Testis (tissue), 3 donors: ENCODE results near the gene RHBDL1. TPM values are rescaled to one million over a fixed set of nuclear protein-coding genes. Genes with fewer than 3 reads are reported as not detected.

Experiments
- DNase-seq: peaks from one replicate; pipeline ENCODE4 v3.0.0-alpha.2; 2019
- H3K27ac ChIP-seq, 2 donors: fragments of 200-600 bp; sonication (generic); one replicate each; pipeline ENCODE4 v1.5.1; 2019
- H3K27me3 ChIP-seq: fragments of 200-600 bp; sonication (generic); one replicate; pipeline ENCODE4 v1.5.1; 2019
- H3K36me3 ChIP-seq: fragments of 200-600 bp; sonication (generic); one replicate; pipeline ENCODE4 v1.5.1; 2017; ENCODE audit warnings: low read depth; ENCODE audit errors: missing control alignments
- H3K4me1 ChIP-seq: fragments of 200-600 bp; sonication (generic); one replicate; pipeline ENCODE4 v1.5.1; 2019
- H3K4me3 ChIP-seq, 2 donors: fragments of 200-600 bp; sonication (generic); one replicate each; pipeline ENCODE4 v1.5.1; 2017 to 2019
- H3K9me3 ChIP-seq: fragments of 200-600 bp; sonication (generic); one replicate; pipeline ENCODE4 v1.5.1; 2017
- POLR2A ChIP-seq: fragments of 450-650 bp; IDR thresholded peaks from one replicate; pipeline ENCODE4 v1.6.1; 2017; ENCODE audit warnings: antibody characterized with exemption, mild to moderate bottlenecking, moderate library complexity
- WGBS, 2 donors: methylation state at CpG; one replicate each; pipeline ENCODE4 v1.1.5; 2018; 5-methylcytosine and 5-hydroxymethylcytosine counted together
- intact Hi-C: fragments of 100-400 bp; cut with DNase I; formaldehyde crosslinking; loops from one replicate; pipeline ENCODE4 v1.15.1; 2023; ENCODE audit warnings: low total_unique reads
- polyA plus RNA-seq: library from polyadenylated mRNA; stranded (reverse); fragments of 350-450 nt; fragmentation: Illumina TruSeq; extraction: RNeasy Lipid Tissue Mini Kit (QIAGEN cat#74804); gene quantifications from one replicate; pipeline ENCODE4 v1.2.3, GENCODE V29; 2014; ENCODE audit warnings: low read depth, low replicate concordance; ENCODE audit not compliant: insufficient read depth
- total RNA-seq, 2 donors: library from RNA; depleted of rRNA; stranded (reverse); fragments of >200 nt; gene quantifications; one replicate each; pipeline ENCODE4 v1.2.3, GENCODE V29; 2016
- TF ChIP-seq, protein P1 (sequence below), 3 experiments: fragments of 450-650 bp in 2 of 3; fragments of 200-600 bp in 1 of 3; sonication (generic) in 1 of 3; IDR thresholded peaks; one replicate each; pipeline ENCODE4 v1.5.1; 2016 to 2019; ENCODE audit warnings: antibody characterized with exemption in 3 of 3, mild to moderate bottlenecking in 2 of 3, moderate library complexity in 1 of 3

The RHBDL1 gene
- total and polyA plus RNA-seq, 3 donors from 2014 or later: 2.1 to 9.8 (median 8.5) TPM

DNA sequence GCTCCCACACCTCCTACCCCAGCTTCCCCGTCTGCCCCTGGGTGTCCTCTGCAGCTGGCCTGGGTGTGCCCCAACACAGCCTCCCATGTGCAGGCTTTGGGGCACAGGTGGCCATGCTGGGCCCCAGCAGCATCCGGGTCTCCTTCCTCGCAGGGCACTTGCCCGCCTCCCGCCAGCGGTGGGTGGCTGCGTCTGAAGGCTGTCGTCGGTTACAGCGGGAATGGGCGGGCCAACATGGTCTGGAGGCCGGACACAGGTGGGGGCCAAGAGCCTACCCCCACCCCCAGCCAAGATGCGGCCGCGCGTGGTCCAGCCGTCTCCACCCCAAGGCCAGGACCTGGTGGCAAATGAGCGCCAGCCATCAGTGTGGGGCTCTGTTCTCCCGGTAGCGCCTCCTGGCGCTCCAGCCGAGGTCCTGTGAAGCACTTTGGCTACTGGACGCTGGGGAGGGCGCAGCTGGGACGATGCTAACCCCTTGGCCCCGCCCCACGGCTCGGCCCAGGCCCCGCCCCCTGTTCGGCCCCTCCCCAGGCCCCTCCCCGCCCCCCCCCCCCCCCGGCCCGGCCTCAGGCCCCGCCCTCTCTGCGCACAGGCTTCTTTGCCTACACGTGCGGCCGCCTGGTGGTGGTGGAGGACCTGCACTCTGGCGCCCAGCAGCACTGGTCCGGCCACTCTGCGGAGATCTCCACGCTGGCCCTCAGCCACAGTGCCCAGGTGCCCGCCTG, 14.8 kb upstream of the RHBDL1 start:
- no peak for TF ChIP-seq POLR2A
- TF ChIP-seq, protein P1, sequence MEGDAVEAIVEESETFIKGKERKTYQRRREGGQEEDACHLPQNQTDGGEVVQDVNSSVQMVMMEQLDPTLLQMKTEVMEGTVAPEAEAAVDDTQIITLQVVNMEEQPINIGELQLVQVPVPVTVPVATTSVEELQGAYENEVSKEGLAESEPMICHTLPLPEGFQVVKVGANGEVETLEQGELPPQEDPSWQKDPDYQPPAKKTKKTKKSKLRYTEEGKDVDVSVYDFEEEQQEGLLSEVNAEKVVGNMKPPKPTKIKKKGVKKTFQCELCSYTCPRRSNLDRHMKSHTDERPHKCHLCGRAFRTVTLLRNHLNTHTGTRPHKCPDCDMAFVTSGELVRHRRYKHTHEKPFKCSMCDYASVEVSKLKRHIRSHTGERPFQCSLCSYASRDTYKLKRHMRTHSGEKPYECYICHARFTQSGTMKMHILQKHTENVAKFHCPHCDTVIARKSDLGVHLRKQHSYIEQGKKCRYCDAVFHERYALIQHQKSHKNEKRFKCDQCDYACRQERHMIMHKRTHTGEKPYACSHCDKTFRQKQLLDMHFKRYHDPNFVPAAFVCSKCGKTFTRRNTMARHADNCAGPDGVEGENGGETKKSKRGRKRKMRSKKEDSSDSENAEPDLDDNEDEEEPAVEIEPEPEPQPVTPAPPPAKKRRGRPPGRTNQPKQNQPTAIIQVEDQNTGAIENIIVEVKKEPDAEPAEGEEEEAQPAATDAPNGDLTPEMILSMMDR (IDR thresholded peaks at IDR 0.05): peak; percentile 44 to 57 (median 46)
- Histone ChIP-seq H3K27me3 (no peaks in the 10 kb centered on the region), H3K27ac (peak overlapping the region; percentile 15 to 36), H3K4me3 (no peak overlapping the region), H3K4me1 (peaks cover 12% of the 10 kb centered on the region), H3K36me3 (no peaks in the 10 kb centered on the region), H3K9me3 (no peaks in the 10 kb centered on the region)
- intact Hi-C loops: loop anchor here (10.0 kb wide), 1 partner anchor 76 kb away; no protein-coding TSS in a partner anchor
- WGBS, 2 donors: 24 to 37% methylated on average over 3 to 41 of the region's 43 CpGs
- DNase-seq: peak; percentile 94

DNA sequence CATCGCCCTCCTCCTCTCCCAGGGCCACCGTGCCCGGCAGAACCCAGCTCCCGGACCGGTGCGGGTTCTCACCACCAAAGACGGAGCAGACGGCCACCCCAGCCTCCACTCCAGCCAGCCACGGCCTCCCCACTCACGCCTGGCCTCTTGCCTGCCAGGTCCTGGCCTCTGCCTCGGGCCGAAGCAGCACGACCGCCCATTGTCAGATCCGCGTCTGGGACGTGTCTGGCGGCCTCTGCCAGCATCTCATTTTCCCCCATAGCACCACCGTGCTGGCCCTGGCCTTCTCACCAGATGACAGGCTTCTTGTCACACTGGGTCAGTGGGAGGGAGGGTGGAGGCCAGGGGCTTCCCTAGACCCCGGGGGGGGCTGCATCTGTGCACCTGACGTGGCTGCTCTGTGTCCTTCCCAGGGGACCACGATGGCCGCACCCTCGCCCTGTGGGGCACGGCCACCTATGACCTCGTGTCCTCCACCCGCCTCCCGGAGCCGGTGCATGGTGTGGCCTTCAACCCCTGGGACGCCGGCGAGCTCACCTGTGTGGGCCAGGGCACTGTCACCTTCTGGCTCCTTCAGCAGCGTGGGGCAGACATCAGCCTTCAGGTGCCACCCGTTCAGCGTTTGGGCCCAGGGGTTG, 14.2 kb upstream of the RHBDL1 start:
- H3K27ac ChIP-seq: peak overlapping the region in 1 of 2 donors; percentile 55

DNA sequence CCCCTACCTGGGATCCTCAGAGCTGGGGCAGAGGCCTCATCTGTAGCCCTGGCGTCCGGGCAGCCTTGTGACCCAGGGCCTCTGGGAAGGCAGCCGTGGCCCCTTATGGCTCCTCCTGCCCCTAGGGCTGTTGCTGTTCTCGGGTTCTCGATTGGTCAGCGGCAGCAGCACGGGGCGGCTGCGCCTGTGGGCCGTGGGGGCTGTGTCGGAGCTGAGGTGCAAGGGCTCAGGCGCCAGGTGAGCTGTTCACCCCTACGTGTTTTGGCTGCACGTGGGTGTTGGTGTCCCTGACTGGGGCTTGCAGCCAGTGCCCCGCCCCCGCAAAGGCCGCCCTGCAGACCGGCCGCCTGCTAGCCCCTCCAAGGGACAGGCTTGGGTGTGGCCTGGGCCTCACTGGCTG, 13.4 kb upstream of the RHBDL1 start:
- Histone ChIP-seq H3K9me3 (no peaks in the 10 kb centered on the region), H3K4me1 (peaks cover 12% of the 10 kb centered on the region), H3K4me3 (no peak overlapping the region), H3K27me3 (no peaks in the 10 kb centered on the region), H3K36me3 (no peaks in the 10 kb centered on the region), H3K27ac (no peak overlapping the region)
- DNase-seq: no peak
- TF ChIP-seq POLR2A: no peak
- TF ChIP-seq, protein P1 (IDR thresholded peaks at IDR 0.05): no peak
- WGBS, 2 donors: 92 to 95% methylated on average over 14 to 19 of the region's 19 CpGs
- intact Hi-C loops: loop anchor here (10.0 kb wide), 1 partner anchor 77 kb away; no protein-coding TSS in a partner anchor

More for the DNA sequence above, 14.2 kb upstream of the RHBDL1 start:
- Histone ChIP-seq H3K4me1 (peaks cover 12% of the 10 kb centered on the region), H3K36me3 (no peaks in the 10 kb centered on the region), H3K4me3 (no peak overlapping the region), H3K9me3 (no peaks in the 10 kb centered on the region), H3K27me3 (no peaks in the 10 kb centered on the region)
- WGBS, 2 donors: 49 to 72% methylated on average over 12 to 35 of the region's 35 CpGs
- TF ChIP-seq, protein P1 (IDR thresholded peaks at IDR 0.05): no peak
- TF ChIP-seq POLR2A: no peak
- DNase-seq: no peak
- intact Hi-C loops: loop anchor here (10.0 kb wide), 1 partner anchor 77 kb away; no protein-coding TSS in a partner anchor

DNA sequence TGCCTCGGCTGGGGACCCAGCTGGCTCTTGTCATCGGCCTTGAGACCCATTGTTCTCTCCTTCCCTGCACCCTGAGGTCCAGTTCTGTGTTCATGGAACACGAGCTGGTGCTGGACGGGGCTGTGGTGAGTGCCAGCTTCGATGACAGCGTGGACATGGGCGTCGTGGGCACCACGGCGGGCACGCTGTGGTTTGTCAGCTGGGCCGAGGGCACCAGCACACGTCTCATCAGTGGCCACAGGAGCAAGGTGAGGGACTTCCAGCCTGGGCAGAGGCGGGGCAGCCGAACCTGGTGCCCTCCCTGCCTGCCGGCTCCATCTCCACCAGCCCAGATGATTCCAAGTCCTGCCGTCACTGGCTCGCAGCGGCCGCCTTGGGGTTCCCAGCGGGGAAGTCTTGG, 12.9 kb upstream of the RHBDL1 start:
- intact Hi-C loops: loop anchor here (10.0 kb wide), 1 partner anchor 78 kb away; no protein-coding TSS in a partner anchor
- Histone ChIP-seq H3K9me3 (no peaks in the 10 kb centered on the region), H3K4me3 (no peak overlapping the region), H3K36me3 (no peaks in the 10 kb centered on the region), H3K27ac (no peak overlapping the region), H3K27me3 (no peaks in the 10 kb centered on the region), H3K4me1 (peaks cover 15% of the 10 kb centered on the region)
- no peak for DNase-seq
- WGBS, 2 donors: 90 to 96% methylated on average over 12 to 20 of the region's 21 CpGs
- no peak for TF ChIP-seq POLR2A
- TF ChIP-seq, protein P1 (IDR thresholded peaks at IDR 0.05): no peak
